WTC11 (cell line): Measurements from ENCODE around the gene CIT. TPM values are rescaled to one million over a fixed set of nuclear protein-coding genes. Genes with fewer than 3 reads are reported as not detected.

Experiments
- ATAC-seq: fragments of 200-7000 bp; cut with Tn5 transposase; 2 replicates; pipeline ENCODE4 v1.10.0; 2021; ENCODE audit warnings: mild to moderate bottlenecking, moderate library complexity
- CTCF ChIA-PET: fragments of 300-600 bp; sonication (Branson Sonifier 250); formaldehyde crosslinking; loops from one replicate; lab custom pipeline; 2021; ENCODE audit warnings: antibody characterized with exemption; lab: Charles Lee
- POLR2A ChIA-PET: fragments of 350-600 bp; sonication (Branson Sonifier 250); formaldehyde crosslinking; loops from one replicate; lab custom pipeline; 2021; ENCODE audit warnings: antibody characterized with exemption; lab: Charles Lee
- DNase-seq: peaks from one replicate; pipeline ENCODE4 v3.0.0; 2021; ENCODE audit warnings: low spot score
- H3K27ac Mint-ChIP-seq: 2 replicates; pipeline ENCODE4 v1.8.0; 2021; ENCODE audit warnings: mixed read lengths
- H3K27me3 Mint-ChIP-seq: 2 replicates; pipeline ENCODE4 v1.8.0; 2021; ENCODE audit warnings: low read depth, mild to moderate bottlenecking, moderate library complexity, mixed read lengths
- H3K36me3 Mint-ChIP-seq: 2 replicates; pipeline ENCODE4 v1.8.0; 2021; ENCODE audit warnings: mixed read lengths
- H3K4me1 Mint-ChIP-seq: 2 replicates; pipeline ENCODE4 v1.8.0; 2022; ENCODE audit warnings: mixed read lengths
- H3K4me3 Mint-ChIP-seq: 2 replicates; pipeline ENCODE4 v1.8.0; 2021; ENCODE audit warnings: mild to moderate bottlenecking, moderate library complexity, mixed read lengths
- H3K9me3 Mint-ChIP-seq: 2 replicates; pipeline ENCODE4 v1.8.0; 2021; ENCODE audit warnings: mixed read lengths
- CBFB ChIP-seq: sonication (generic); formaldehyde crosslinking; IDR thresholded peaks from 2 replicates; pipeline ENCODE4 v1.8.1; 2022; ENCODE audit warnings: mild to moderate bottlenecking, low read depth, missing genetic modification reagents
- NFATC4 ChIP-seq: fragments of 250-450 bp; sonication (Bioruptor Pico); IDR thresholded peaks from 2 replicates; pipeline ENCODE4 v1.9.0; 2021; ENCODE audit warnings: mild to moderate bottlenecking
- NR1H2 ChIP-seq: sonication (generic); formaldehyde crosslinking; IDR thresholded peaks from 2 replicates; pipeline ENCODE4 v1.9.0; 2021; ENCODE audit warnings: mild to moderate bottlenecking, moderate library complexity, missing genetic modification reagents
- NR3C1 ChIP-seq: sonication (generic); formaldehyde crosslinking; conservative IDR thresholded peaks from 2 replicates; pipeline ENCODE4 v1.8.1; 2023; ENCODE audit warnings: low read depth, mild to moderate bottlenecking, missing genetic modification reagents
- OVOL2 ChIP-seq: fragments of 250-450 bp; sonication (Bioruptor Pico); IDR thresholded peaks from 2 replicates; pipeline ENCODE4 v1.9.0; 2021; ENCODE audit warnings: mild to moderate bottlenecking, borderline replicate concordance
- PRRX2 ChIP-seq: fragments of 250-450 bp; sonication (Bioruptor Pico); IDR thresholded peaks from 2 replicates; pipeline ENCODE4 v1.8.0; 2021; ENCODE audit warnings: mild to moderate bottlenecking
- RELA ChIP-seq: sonication (generic); formaldehyde crosslinking; IDR thresholded peaks from 2 replicates; pipeline ENCODE4 v1.8.1; 2022; ENCODE audit warnings: missing genetic modification reagents, mild to moderate bottlenecking, borderline replicate concordance
- SOX15 ChIP-seq: fragments of 250-450 bp; sonication (Bioruptor Pico); IDR thresholded peaks from 2 replicates; pipeline ENCODE4 v1.9.0; 2021; ENCODE audit warnings: mild to moderate bottlenecking
- ZNF219 ChIP-seq: sonication (generic); formaldehyde crosslinking; IDR thresholded peaks from 2 replicates; pipeline ENCODE4 v1.8.0; 2023; ENCODE audit warnings: missing genetic modification reagents, mild to moderate bottlenecking, borderline replicate concordance
- ZNF671 ChIP-seq: fragments of 250-450 bp; sonication (Bioruptor Pico); IDR thresholded peaks from 2 replicates; pipeline ENCODE4 v1.8.0; 2021; ENCODE audit warnings: mild to moderate bottlenecking
- total RNA-seq: library from RNA; stranded (reverse); gene quantifications from 3 replicates; pipeline ENCODE4 v1.2.3, GENCODE V29; 2021
- TF ChIP-seq, protein P1 (sequence below): fragments of 200-600 bp; IDR thresholded peaks from 2 replicates; pipeline ENCODE4 v1.8.0; 2022; ENCODE audit warnings: antibody characterized with exemption
- TF ChIP-seq, protein P2 (sequence below): fragments of 250-450 bp; sonication (Bioruptor Pico); IDR thresholded peaks from 2 replicates; pipeline ENCODE4 v1.8.0; 2021; ENCODE audit warnings: mild to moderate bottlenecking
- TF ChIP-seq, protein P3 (sequence below): sonication (generic); formaldehyde crosslinking; conservative IDR thresholded peaks from 2 replicates; pipeline ENCODE4 v1.8.1; 2022; ENCODE audit warnings: mild to moderate bottlenecking, missing genetic modification reagents
- TF ChIP-seq, protein P4 (sequence below): sonication (generic); formaldehyde crosslinking; IDR thresholded peaks from 2 replicates; pipeline ENCODE4 v1.8.1; 2022; ENCODE audit warnings: mild to moderate bottlenecking, moderate library complexity, missing genetic modification reagents
- TF ChIP-seq, protein P5 (sequence below): sonication (generic); formaldehyde crosslinking; IDR thresholded peaks from 2 replicates; pipeline ENCODE4 v1.8.0; 2022; ENCODE audit warnings: mild to moderate bottlenecking, missing genetic modification reagents
- TF ChIP-seq, protein P6 (sequence below): sonication (generic); formaldehyde crosslinking; IDR thresholded peaks from 2 replicates; pipeline ENCODE4 v1.8.0; 2023; ENCODE audit warnings: mild to moderate bottlenecking, missing genetic modification reagents
- TF ChIP-seq, protein P7 (sequence below): sonication (generic); formaldehyde crosslinking; IDR thresholded peaks from 2 replicates; pipeline ENCODE4 v1.8.0; 2022; ENCODE audit warnings: missing genetic modification reagents

Gene CIT
- total RNA-seq, 1 experiment from 2014 or later: 65.4 TPM

DNA sequence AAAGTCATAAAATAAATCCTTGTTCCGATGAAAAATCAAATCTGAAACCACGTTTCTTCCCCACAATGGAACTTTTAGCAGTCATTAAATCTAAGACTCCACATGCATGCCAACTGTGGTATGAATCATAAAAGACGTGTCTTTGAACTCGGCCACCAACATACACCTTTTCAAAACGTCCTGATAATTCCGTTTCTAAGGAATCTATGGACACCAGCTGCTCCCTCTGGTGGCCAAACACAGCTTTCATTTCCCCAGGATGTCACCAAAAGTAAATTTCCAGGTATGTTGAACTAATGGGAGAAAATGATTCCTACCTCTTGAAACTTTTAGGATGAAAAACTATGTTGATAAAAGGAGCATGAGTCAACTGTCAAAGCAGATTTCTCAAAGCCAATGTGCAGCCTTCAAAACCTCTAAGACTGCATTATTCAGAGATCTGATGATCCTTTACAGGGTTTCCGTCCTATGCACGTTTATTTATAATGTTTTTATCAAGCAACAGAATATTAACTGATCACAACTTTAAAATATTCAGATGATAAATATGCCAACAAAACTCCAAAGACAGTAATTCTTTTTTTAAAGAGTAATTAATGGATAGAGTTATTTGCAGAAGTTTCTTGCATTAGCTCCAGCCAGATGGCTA is 96.2 kb downstream of the CIT start:
- Mint-ChIP-seq H3K9me3 (peaks cover 6% of the 10 kb centered on the region), H3K36me3 (peaks cover 57% of the 10 kb centered on the region), H3K27me3 (no peaks in the 10 kb centered on the region), H3K4me3 (no peak overlapping the region), H3K27ac (peak overlapping the region; percentile 77; the same call in 1 of the 2 replicates), H3K4me1 (peaks cover 2% of the 10 kb centered on the region; the same call in 1 of the 2 replicates)
- POLR2A ChIA-PET: interaction anchor here (0.8 kb wide), 1 partner anchor 298 kb away, joined by 3 read pairs; no protein-coding TSS in a partner anchor
- no peak for ATAC-seq
- DNase-seq: peak; percentile 37
- TF ChIP-seq NR1H2 (CRISPR knock-in tag): no peak
- TF ChIP-seq, protein P1, sequence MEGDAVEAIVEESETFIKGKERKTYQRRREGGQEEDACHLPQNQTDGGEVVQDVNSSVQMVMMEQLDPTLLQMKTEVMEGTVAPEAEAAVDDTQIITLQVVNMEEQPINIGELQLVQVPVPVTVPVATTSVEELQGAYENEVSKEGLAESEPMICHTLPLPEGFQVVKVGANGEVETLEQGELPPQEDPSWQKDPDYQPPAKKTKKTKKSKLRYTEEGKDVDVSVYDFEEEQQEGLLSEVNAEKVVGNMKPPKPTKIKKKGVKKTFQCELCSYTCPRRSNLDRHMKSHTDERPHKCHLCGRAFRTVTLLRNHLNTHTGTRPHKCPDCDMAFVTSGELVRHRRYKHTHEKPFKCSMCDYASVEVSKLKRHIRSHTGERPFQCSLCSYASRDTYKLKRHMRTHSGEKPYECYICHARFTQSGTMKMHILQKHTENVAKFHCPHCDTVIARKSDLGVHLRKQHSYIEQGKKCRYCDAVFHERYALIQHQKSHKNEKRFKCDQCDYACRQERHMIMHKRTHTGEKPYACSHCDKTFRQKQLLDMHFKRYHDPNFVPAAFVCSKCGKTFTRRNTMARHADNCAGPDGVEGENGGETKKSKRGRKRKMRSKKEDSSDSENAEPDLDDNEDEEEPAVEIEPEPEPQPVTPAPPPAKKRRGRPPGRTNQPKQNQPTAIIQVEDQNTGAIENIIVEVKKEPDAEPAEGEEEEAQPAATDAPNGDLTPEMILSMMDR: peak; percentile 46; the same call in 1 of the 2 replicates
- no peak for TF ChIP-seq SOX15 (CRISPR knock-in tag)
- CTCF ChIA-PET: interaction anchor here (0.6 to 4.4 kb wide), 32 partner anchors 8 to 288 kb away, joined by 3 to 42 read pairs (median 4); partner anchors contain the start of gene PRKAB1

DNA sequence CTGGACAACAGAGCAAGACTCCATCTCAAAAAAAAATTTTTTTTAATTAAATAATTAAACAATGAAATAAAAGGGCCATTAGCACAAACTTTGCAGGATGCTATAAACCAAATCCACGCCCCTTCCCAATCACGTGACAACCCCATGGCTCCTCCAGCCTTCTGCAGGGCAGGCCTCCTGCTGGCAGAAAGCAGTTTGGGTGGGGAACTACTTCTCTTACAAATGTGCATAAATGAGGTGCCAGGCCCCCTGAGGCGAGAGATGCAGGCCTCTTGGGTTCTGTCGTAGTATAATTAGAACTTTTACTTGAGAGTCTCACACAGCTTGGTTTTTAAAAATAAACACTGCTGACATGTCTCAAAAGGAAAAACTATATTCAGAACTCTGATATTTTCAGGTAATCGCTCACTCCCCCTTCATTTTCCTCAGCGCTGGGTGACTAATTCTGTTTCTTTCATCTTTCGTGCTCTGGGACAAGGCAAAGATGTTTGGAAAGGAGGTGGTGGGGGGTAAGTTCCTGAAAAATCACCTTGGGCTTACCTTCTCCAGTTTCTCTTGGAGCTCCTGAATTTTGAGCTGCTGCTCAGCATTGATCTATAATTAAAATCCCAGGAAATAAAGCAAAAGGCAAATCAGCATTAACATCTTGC is 101.7 kb downstream of the CIT start:
- H3K27ac Mint-ChIP-seq: no peak overlapping the region
- CTCF ChIA-PET: no interaction called here
- 0 out of 2 replicates have a peak, but pooled peaks cover 6% of the 10 kb centered on the region for H3K4me1 Mint-ChIP-seq
- no peaks in the 10 kb centered on the region for H3K27me3 Mint-ChIP-seq
- ATAC-seq (no peak), DNase-seq (no peak)
- no peak overlapping the region for H3K4me3 Mint-ChIP-seq
- POLR2A ChIA-PET: interaction anchor here (0.6 kb wide), 1 partner anchor 586 kb away, joined by 3 read pairs; no protein-coding TSS in a partner anchor
- H3K36me3 Mint-ChIP-seq: peaks cover 54% of the 10 kb centered on the region
- no peaks in the 10 kb centered on the region for H3K9me3 Mint-ChIP-seq
- TF ChIP-seq ZNF219 (CRISPR knock-in tag) (no peak), ZNF671 (CRISPR knock-in tag) (no peak), NR3C1 (no peak), OVOL2 (CRISPR knock-in tag) (no peak), CBFB (CRISPR knock-in tag) (no peak)
- TF ChIP-seq, protein P2, sequence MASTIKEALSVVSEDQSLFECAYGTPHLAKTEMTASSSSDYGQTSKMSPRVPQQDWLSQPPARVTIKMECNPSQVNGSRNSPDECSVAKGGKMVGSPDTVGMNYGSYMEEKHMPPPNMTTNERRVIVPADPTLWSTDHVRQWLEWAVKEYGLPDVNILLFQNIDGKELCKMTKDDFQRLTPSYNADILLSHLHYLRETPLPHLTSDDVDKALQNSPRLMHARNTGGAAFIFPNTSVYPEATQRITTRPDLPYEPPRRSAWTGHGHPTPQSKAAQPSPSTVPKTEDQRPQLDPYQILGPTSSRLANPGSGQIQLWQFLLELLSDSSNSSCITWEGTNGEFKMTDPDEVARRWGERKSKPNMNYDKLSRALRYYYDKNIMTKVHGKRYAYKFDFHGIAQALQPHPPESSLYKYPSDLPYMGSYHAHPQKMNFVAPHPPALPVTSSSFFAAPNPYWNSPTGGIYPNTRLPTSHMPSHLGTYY (CRISPR knock-in tag): no peak
- TF ChIP-seq, protein P3, sequence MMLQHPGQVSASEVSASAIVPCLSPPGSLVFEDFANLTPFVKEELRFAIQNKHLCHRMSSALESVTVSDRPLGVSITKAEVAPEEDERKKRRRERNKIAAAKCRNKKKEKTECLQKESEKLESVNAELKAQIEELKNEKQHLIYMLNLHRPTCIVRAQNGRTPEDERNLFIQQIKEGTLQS: no peak
- TF ChIP-seq, protein P4, sequence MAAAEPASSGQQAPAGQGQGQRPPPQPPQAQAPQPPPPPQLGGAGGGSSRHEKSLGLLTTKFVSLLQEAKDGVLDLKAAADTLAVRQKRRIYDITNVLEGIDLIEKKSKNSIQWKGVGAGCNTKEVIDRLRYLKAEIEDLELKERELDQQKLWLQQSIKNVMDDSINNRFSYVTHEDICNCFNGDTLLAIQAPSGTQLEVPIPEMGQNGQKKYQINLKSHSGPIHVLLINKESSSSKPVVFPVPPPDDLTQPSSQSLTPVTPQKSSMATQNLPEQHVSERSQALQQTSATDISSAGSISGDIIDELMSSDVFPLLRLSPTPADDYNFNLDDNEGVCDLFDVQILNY (CRISPR knock-in tag): no peak
- TF ChIP-seq, protein P5, sequence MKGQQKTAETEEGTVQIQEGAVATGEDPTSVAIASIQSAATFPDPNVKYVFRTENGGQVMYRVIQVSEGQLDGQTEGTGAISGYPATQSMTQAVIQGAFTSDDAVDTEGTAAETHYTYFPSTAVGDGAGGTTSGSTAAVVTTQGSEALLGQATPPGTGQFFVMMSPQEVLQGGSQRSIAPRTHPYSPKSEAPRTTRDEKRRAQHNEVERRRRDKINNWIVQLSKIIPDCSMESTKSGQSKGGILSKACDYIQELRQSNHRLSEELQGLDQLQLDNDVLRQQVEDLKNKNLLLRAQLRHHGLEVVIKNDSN: no peak

DNA sequence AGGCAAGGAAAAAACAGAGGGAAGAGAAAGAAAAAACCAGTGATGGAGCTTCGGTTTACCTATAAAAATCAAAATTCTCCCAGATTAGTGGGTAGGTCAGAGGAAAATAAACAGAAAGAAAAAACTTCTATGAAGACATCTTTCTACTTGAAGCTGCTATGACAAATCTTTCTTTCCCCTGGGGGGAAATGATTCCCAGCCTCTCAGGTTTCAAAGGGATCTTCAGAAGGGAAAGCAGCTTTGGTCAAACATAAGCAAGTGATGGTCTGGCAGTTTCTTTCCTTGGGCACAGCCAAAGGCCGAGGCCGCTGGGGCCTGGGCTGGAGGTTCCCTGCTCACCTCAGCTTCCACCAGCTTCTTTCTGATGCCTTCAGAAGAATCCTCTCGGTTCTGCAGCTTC is 104.7 kb downstream of the CIT start:
- POLR2A ChIA-PET: no interaction called here
- ATAC-seq (no peak), DNase-seq (no peak)
- CTCF ChIA-PET: interaction anchor here (0.7 kb wide), 2 partner anchors 8 to 1427 kb away, joined by 5 read pairs; no protein-coding TSS in a partner anchor
- Mint-ChIP-seq H3K27me3 (no peaks in the 10 kb centered on the region), H3K27ac (no peak overlapping the region), H3K4me3 (no peak overlapping the region), H3K9me3 (no peaks in the 10 kb centered on the region), H3K36me3 (peaks cover 59% of the 10 kb centered on the region), H3K4me1 (0 out of 2 replicates have a peak, but pooled peaks cover 6% of the 10 kb centered on the region)
- TF ChIP-seq PRRX2 (CRISPR knock-in tag) (no peak), NFATC4 (no peak), RELA (CRISPR knock-in tag) (no peak)
- TF ChIP-seq, protein P6, sequence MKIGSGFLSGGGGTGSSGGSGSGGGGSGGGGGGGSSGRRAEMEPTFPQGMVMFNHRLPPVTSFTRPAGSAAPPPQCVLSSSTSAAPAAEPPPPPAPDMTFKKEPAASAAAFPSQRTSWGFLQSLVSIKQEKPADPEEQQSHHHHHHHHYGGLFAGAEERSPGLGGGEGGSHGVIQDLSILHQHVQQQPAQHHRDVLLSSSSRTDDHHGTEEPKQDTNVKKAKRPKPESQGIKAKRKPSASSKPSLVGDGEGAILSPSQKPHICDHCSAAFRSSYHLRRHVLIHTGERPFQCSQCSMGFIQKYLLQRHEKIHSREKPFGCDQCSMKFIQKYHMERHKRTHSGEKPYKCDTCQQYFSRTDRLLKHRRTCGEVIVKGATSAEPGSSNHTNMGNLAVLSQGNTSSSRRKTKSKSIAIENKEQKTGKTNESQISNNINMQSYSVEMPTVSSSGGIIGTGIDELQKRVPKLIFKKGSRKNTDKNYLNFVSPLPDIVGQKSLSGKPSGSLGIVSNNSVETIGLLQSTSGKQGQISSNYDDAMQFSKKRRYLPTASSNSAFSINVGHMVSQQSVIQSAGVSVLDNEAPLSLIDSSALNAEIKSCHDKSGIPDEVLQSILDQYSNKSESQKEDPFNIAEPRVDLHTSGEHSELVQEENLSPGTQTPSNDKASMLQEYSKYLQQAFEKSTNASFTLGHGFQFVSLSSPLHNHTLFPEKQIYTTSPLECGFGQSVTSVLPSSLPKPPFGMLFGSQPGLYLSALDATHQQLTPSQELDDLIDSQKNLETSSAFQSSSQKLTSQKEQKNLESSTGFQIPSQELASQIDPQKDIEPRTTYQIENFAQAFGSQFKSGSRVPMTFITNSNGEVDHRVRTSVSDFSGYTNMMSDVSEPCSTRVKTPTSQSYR (CRISPR knock-in tag): no peak
- TF ChIP-seq, protein P7, sequence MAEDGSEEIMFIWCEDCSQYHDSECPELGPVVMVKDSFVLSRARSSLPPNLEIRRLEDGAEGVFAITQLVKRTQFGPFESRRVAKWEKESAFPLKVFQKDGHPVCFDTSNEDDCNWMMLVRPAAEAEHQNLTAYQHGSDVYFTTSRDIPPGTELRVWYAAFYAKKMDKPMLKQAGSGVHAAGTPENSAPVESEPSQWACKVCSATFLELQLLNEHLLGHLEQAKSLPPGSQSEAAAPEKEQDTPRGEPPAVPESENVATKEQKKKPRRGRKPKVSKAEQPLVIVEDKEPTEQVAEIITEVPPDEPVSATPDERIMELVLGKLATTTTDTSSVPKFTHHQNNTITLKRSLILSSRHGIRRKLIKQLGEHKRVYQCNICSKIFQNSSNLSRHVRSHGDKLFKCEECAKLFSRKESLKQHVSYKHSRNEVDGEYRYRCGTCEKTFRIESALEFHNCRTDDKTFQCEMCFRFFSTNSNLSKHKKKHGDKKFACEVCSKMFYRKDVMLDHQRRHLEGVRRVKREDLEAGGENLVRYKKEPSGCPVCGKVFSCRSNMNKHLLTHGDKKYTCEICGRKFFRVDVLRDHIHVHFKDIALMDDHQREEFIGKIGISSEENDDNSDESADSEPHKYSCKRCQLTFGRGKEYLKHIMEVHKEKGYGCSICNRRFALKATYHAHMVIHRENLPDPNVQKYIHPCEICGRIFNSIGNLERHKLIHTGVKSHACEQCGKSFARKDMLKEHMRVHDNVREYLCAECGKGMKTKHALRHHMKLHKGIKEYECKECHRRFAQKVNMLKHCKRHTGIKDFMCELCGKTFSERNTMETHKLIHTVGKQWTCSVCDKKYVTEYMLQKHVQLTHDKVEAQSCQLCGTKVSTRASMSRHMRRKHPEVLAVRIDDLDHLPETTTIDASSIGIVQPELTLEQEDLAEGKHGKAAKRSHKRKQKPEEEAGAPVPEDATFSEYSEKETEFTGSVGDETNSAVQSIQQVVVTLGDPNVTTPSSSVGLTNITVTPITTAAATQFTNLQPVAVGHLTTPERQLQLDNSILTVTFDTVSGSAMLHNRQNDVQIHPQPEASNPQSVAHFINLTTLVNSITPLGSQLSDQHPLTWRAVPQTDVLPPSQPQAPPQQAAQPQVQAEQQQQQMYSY (CRISPR knock-in tag): no peak
